Activated CD4-positive, alpha-beta T cell treated with anti-CD3 and anti-CD28 coated beads, Interleukin-2, Interleukin-4, amounts not matched to agents 100 ng/mL and 50 ng/mL, durations not matched to agents 16 hours and 8 hours (primary cell): ENCODE results near the gene RFTN1.

Experiments used
- DNase-seq: peaks from one replicate; pipeline ENCODE4 v3.0.0-alpha.2; 2020; ENCODE audit warnings: low spot score

Gene RFTN1

GRCh38 chr3:16432714-16433113, 80.8 kb downstream of the RFTN1 start:
- no peak for DNase-seq

- DNase-seq, result no peak
Observed at GRCh38 chr3:16430717-16431630, 82.5 kb downstream of the RFTN1 start.

- DNase-seq, result no peak
Observed at GRCh38 chr3:16429086-16429485, 84.4 kb downstream of the RFTN1 start.

GRCh38 chr3:16428612-16429011, 84.9 kb downstream of the RFTN1 start:
- no peak for DNase-seq

GRCh38 chr3:16427103-16427965, 86.2 kb downstream of the RFTN1 start:
- no peak for DNase-seq

- DNase-seq, result no peak
Observed at GRCh38 chr3:16426665-16427064, 86.8 kb downstream of the RFTN1 start.

GRCh38 chr3:16426029-16426400, 87.5 kb downstream of the RFTN1 start:
- no peak for DNase-seq

- no peak for DNase-seq
Observed at GRCh38 chr3:16425398-16426028, 88.0 kb downstream of the RFTN1 start.

GRCh38 chr3:16423947-16424673, 89.4 kb downstream of the RFTN1 start:
- DNase-seq, result no peak

GRCh38 chr3:16423298-16423697, 90.2 kb downstream of the RFTN1 start:
- DNase-seq, result no peak

- DNase-seq, result no peak
Observed at GRCh38 chr3:16419640-16420241, 93.8 kb downstream of the RFTN1 start.

GRCh38 chr3:16417945-16418739, 95.4 kb downstream of the RFTN1 start:
- DNase-seq, result no peak

- DNase-seq, result no peak
Observed at GRCh38 chr3:16415911-16416476, 97.5 kb downstream of the RFTN1 start.

GRCh38 chr3:16413321-16413720, 100.2 kb downstream of the RFTN1 start:
- no peak for DNase-seq

GRCh38 chr3:16412192-16412800, 101.2 kb downstream of the RFTN1 start:
- no peak for DNase-seq

- DNase-seq, result no peak
Observed at GRCh38 chr3:16411441-16411840, 102.1 kb downstream of the RFTN1 start.

GRCh38 chr3:16410659-16411058, 102.8 kb downstream of the RFTN1 start:
- DNase-seq, result no peak

GRCh38 chr3:16409032-16409431, 104.5 kb downstream of the RFTN1 start:
- DNase-seq, result no peak

GRCh38 chr3:16407366-16407765, 106.1 kb downstream of the RFTN1 start:
- no peak for DNase-seq

- peak; percentile 15 for DNase-seq
Observed at GRCh38 chr3:16406579-16406978, 106.9 kb downstream of the RFTN1 start.
